ENCODE results near the gene GRPEL1.

The GRPEL1 gene

GRCh38 chr4:7021355-7021754 is 46.5 kb downstream of the GRPEL1 start:
- no peak for FAIRE-seq

- no peak for FAIRE-seq
Measured at GRCh38 chr4:7020856-7021255, 47.0 kb downstream of the GRPEL1 start.

- FAIRE-seq: no peak
Measured at GRCh38 chr4:7020290-7020689, 47.6 kb downstream of the GRPEL1 start.

DNA sequence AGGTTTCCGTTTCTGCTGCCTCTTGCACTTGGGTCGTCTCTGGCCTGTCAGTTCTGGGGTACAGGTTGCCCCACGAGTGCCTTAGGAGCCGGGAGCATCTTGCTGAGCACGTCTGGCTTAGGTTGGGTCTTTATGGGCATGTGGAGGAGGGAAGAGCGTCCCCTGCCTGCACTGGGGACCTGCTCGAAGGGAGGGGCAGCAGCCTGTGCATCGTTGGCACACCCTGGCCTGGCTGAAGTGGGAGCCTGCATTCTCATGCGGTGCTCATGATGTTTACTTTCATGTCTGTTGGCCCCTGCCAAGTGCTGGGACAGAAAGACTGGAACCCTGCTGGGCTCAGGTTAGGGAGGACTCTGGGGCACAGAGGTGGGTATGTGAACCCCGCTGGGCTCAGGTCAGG is 48.5 kb downstream of the GRPEL1 start:
- FAIRE-seq: no peak

DNA sequence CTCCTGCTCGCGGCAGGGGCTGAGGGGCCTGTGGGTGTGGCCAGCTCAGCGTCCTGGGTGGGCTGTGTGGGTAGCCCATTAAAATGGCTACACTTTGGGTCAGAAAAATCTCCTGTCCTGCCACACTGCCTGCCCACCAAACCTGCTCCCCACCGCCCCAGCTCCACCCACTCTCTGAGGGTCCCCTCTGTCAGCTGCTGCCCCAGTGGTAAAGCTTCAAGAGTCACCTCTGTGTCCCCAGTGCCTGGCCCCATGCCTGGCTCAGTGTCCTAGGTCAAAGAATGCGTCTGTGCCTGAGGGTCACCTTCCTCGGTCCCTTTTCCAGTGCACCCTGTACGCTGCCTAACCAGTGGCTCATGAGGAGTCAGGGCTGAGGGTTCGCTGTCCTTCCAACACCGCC is 49.6 kb downstream of the GRPEL1 start:
- no peak for FAIRE-seq

DNA sequence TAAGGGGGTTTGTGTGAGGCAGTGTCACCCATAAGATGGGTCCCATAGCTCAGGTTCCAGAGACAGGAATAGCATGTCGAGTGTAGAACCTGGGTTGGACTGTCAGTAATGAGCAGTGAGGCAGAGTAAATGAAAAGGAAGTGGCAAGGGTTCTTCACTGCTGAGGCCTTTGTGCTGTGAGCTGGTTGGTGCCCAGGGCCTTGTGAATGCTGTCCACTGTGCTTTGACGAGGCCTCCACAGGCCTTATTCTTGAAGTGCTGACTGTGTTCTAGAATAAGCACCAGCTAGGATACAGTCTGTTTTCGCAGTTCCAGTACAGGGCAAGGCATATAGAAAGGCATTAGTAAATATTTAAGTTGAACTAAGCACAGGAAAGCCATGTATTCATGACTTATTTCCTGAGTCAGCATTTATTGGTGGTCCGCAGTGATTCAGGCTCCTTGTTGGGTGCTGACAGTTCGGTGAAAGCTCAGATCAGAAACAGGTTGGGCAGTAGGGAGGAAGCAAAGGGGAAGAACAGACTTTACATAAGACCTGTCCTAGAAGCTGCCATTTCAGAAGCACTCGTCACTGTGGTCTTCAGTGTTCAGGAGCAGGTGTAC is 50.3 kb downstream of the GRPEL1 start:
- no peak for FAIRE-seq

DNA sequence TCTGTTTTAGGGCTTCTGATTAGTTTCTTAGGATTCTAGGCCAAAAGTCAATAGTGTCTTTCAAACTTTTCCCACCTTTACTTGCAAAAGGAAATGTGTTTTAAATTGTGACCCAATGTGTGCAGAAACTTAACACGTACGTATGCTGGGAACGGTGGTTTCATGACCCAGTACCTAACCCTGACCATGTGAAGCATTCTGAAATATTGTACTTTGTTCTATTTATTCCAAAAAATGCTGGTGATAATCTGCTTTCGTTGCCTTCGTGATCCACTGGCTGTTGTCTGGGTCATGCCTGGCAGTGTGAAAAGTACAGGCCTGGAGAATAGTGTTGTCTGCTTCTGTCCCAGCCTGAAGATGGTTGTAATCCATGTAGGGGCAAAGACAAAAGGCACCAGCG is 51.4 kb downstream of the GRPEL1 start:
- FAIRE-seq: no peak

DNA sequence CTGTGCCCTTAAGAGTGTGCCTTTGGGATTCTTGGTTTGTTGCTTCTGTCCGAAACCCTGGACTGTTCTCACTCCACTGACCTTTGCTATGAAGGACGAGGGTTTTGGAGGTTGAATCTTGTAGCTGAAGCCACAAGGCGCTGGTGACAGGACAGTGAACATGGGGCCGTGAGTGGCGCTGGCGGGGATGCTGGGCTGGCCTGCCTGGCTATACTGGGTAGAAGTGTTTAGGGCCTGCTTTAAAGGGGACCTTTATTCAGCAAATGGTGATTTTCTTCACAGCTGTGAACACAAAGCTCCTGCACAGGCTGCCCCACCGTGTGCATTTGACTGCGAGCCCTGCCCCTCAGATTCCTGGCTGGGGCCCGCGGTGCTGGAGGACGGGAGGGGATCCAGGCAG is 51.8 kb downstream of the GRPEL1 start:
- FAIRE-seq: no peak

- no peak for FAIRE-seq
Measured at GRCh38 chr4:7015383-7016035, 52.4 kb downstream of the GRPEL1 start.

DNA sequence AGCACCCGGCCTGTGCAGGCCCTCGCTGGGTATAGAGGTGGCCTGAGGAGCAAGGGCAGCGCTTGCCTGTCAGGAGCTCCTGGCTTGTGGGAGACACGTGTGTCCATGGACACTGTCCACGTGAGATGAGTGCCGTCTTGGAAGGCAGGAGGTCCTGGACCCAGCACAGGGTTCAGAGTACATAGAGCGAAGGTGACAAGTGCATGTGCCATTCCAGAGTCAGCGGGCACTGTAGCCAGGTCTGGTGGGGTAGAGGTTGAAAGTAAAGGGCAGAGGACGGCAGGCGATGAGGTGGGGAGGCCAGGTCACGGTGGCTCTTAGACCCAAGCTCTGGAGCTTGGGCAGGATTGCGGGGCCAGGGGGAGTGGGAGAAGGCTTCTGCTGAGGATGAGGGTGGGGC is 53.0 kb downstream of the GRPEL1 start:
- no peak for FAIRE-seq

GRCh38 chr4:7013175-7013574 is 54.7 kb downstream of the GRPEL1 start:
- FAIRE-seq: no peak

GRCh38 chr4:7009564-7009963 is 58.3 kb downstream of the GRPEL1 start:
- no peak for FAIRE-seq

Measured in endometrium (tissue), 2 donors.